Loucy (cell line): ENCODE data around the gene PHF19.

Source experiments
- H2AFZ ChIP-seq: fragments of 200-600 bp; sonication (generic); 2 replicates; pipeline ENCODE4 v1.6.0; 2016; ENCODE audit warnings: antibody characterized with exemption, mild to moderate bottlenecking, low read length, moderate library complexity
- H3F3A ChIP-seq: fragments of 200-600 bp; 2 replicates; pipeline ENCODE4 v1.6.0; 2016; ENCODE audit warnings: antibody characterized with exemption, low read depth, mild to moderate bottlenecking
- H3K27me3 ChIP-seq: fragments of 200-600 bp; sonication (generic); 2 replicates; pipeline ENCODE4 v1.6.1; 2014; ENCODE audit warnings: low read length, mild to moderate bottlenecking; ENCODE audit not compliant: insufficient read depth, poor library complexity, severe bottlenecking
- H3K36me3 ChIP-seq: fragments of 200-600 bp; sonication (generic); 2 replicates; pipeline ENCODE4 v1.6.1; 2016; ENCODE audit warnings: low read length; ENCODE audit not compliant: insufficient read depth
- H3K4me1 ChIP-seq: fragments of 200-600 bp; sonication (generic); 2 replicates; pipeline ENCODE4 v1.5.1; 2014; ENCODE audit warnings: low read length, mild to moderate bottlenecking; ENCODE audit not compliant: insufficient read depth, poor library complexity, severe bottlenecking
- H3K4me2 ChIP-seq: fragments of 200-600 bp; sonication (generic); 2 replicates; pipeline ENCODE4 v1.6.0; 2014; ENCODE audit warnings: antibody characterized with exemption, low read length, low read depth, mild to moderate bottlenecking; ENCODE audit not compliant: poor library complexity, severe bottlenecking
- H3K4me3 ChIP-seq: fragments of 200-600 bp; sonication (generic); 2 replicates; pipeline ENCODE4 v1.5.1; 2014; ENCODE audit warnings: low read length, mild to moderate bottlenecking, mixed read lengths; ENCODE audit not compliant: poor library complexity, severe bottlenecking
- H3K79me2 ChIP-seq: fragments of 200-600 bp; sonication (generic); 2 replicates; pipeline ENCODE4 v1.6.1; 2014; ENCODE audit warnings: low read length; ENCODE audit not compliant: insufficient read depth
- H3K9ac ChIP-seq: fragments of 200-600 bp; sonication (generic); 2 replicates; pipeline ENCODE4 v1.6.0; 2014; ENCODE audit warnings: mild to moderate bottlenecking, low read depth, low read length, moderate library complexity; ENCODE audit not compliant: poor library complexity, severe bottlenecking
- H3K9me2 ChIP-seq: fragments of 200-600 bp; sonication (generic); replicated peaks from 2 replicates; pipeline ENCODE4 v1.6.1; 2016; ENCODE audit warnings: low read depth, low read length, mixed read lengths
- H3K9me3 ChIP-seq: fragments of 200-600 bp; sonication (generic); 2 replicates; pipeline ENCODE4 v1.6.1; 2014; ENCODE audit warnings: mild to moderate bottlenecking, antibody characterized with exemption, low read length, low read depth; ENCODE audit not compliant: insufficient read depth
- H4K20me1 ChIP-seq: fragments of 200-600 bp; sonication (generic); 2 replicates; pipeline ENCODE4 v1.6.0; 2014; ENCODE audit warnings: antibody characterized with exemption, low read length, mild to moderate bottlenecking; ENCODE audit not compliant: insufficient read depth, poor library complexity, severe bottlenecking
- CTCF ChIP-seq: fragments of 200-600 bp; sonication (generic); conservative IDR thresholded peaks from 2 replicates; pipeline ENCODE4 v1.5.1; 2014; ENCODE audit warnings: mild to moderate bottlenecking, antibody characterized with exemption, low read length
- EZH2phosphoT487 ChIP-seq: fragments of 200-600 bp; IDR thresholded peaks from 2 replicates; pipeline ENCODE4 v1.6.1; 2018; ENCODE audit warnings: antibody characterized with exemption, mild to moderate bottlenecking, moderate library complexity, borderline replicate concordance

PHF19 gene

DNA sequence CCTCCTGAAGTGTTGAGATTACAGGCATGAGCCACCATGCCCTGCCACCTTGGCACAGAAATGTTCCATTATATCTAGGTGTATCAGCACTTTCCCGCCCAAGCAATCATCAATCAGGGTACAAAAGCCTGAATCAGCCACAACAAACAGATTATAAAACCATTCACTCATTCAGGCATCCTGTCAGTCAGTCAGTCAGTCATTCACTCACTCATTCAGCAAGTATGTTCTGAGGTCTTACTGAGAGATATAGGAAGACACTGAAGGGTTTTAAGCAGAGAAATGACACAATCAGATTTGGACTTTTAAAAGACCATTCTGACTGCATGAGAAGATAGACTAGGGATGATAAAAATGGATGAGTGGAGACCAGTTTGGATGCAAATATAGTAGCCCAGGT lies 47.3 kb downstream of the PHF19 start:
- no peak overlapping the region for H3K4me2 ChIP-seq
- H3K9ac ChIP-seq: no peak overlapping the region
- TF ChIP-seq EZH2phosphoT487: no peak
- H3K4me1 ChIP-seq: no peaks in the 10 kb centered on the region
- H3K79me2 ChIP-seq: no peaks in the 10 kb centered on the region
- H3F3A ChIP-seq: no peaks in the 10 kb centered on the region
- H3K4me3 ChIP-seq: no peak overlapping the region
- no peaks in the 10 kb centered on the region for H3K27me3 ChIP-seq
- H3K9me2 ChIP-seq: no peaks in the 10 kb centered on the region
- H3K9me3 ChIP-seq: no peaks in the 10 kb centered on the region
- no peaks in the 10 kb centered on the region for H4K20me1 ChIP-seq
- H2AFZ ChIP-seq: no peak overlapping the region
- H3K36me3 ChIP-seq: peaks cover 24% of the 10 kb centered on the region; the same call in 1 of the 2 replicates

- H3K4me1 ChIP-seq: no peaks in the 10 kb centered on the region
- no peaks in the 10 kb centered on the region for H3K27me3 ChIP-seq
- no peaks in the 10 kb centered on the region for H3F3A ChIP-seq
- TF ChIP-seq EZH2phosphoT487 (no peak), CTCF (no peak)
- H3K4me2 ChIP-seq: no peak overlapping the region
- no peaks in the 10 kb centered on the region; the same call in 1 of the 2 replicates for H3K36me3 ChIP-seq
- H3K9me2 ChIP-seq: no peaks in the 10 kb centered on the region
- H3K79me2 ChIP-seq: no peaks in the 10 kb centered on the region
- no peak overlapping the region for H2AFZ ChIP-seq
- H3K9ac ChIP-seq: no peak overlapping the region
- no peaks in the 10 kb centered on the region for H3K9me3 ChIP-seq
- H4K20me1 ChIP-seq: no peaks in the 10 kb centered on the region
- H3K4me3 ChIP-seq: no peak overlapping the region
Observed at GRCh38 chr9:120820095-120820494, 56.9 kb downstream of the PHF19 start.

- no peaks in the 10 kb centered on the region for H3K9me3 ChIP-seq
- no peaks in the 10 kb centered on the region for H3K4me1 ChIP-seq
- H3K4me3 ChIP-seq: no peak overlapping the region
- no peaks in the 10 kb centered on the region for H4K20me1 ChIP-seq
- H3K36me3 ChIP-seq: no peaks in the 10 kb centered on the region; the same call in 1 of the 2 replicates
- H3K9ac ChIP-seq: no peak overlapping the region
- H3K27me3 ChIP-seq: no peaks in the 10 kb centered on the region
- H3K79me2 ChIP-seq: no peaks in the 10 kb centered on the region
- no peaks in the 10 kb centered on the region for H3K9me2 ChIP-seq
- TF ChIP-seq EZH2phosphoT487: no peak
- TF ChIP-seq CTCF: no peak
- H3K4me2 ChIP-seq: no peak overlapping the region
- no peak overlapping the region for H2AFZ ChIP-seq
- H3F3A ChIP-seq: no peaks in the 10 kb centered on the region
Observed at GRCh38 chr9:120818595-120818994, 58.4 kb downstream of the PHF19 start.

GRCh38 chr9:120815075-120815474 lies 61.9 kb downstream of the PHF19 start:
- Histone ChIP-seq H3K79me2 (no peaks in the 10 kb centered on the region), H2AFZ (no peak overlapping the region), H3K4me1 (no peaks in the 10 kb centered on the region), H3K9me2 (no peaks in the 10 kb centered on the region), H4K20me1 (no peaks in the 10 kb centered on the region), H3K4me3 (no peak overlapping the region), H3K36me3 (no peaks in the 10 kb centered on the region; the same call in 1 of the 2 replicates), H3F3A (no peaks in the 10 kb centered on the region), H3K9me3 (no peaks in the 10 kb centered on the region), H3K4me2 (no peak overlapping the region), H3K9ac (no peak overlapping the region), H3K27me3 (no peaks in the 10 kb centered on the region)
- TF ChIP-seq EZH2phosphoT487 (no peak), CTCF (no peak)
